Mesothelial cell of epicardium (in vitro differentiated cells): ENCODE data around the gene RIMBP2. TPM values are rescaled to one million over a fixed set of nuclear protein-coding genes. Genes with fewer than 3 reads are reported as not detected.

ENCODE experiments used
- DNase-seq, 2 experiments: peaks; one replicate each; pipeline ENCODE4 v3.0.0; 2021; ENCODE audit warnings: low spot score in 2 of 2; ENCODE audit not compliant: unreplicated experiment in 2 of 2
- H3K27ac Mint-ChIP-seq: 2 replicates; pipeline ENCODE4 v1.8.0; 2021; ENCODE audit warnings: mixed read lengths
- H3K27me3 Mint-ChIP-seq: 2 replicates; pipeline ENCODE4 v1.8.0; 2021; ENCODE audit warnings: low read depth, mixed read lengths
- H3K36me3 Mint-ChIP-seq: 2 replicates; pipeline ENCODE4 v1.8.0; 2021; ENCODE audit warnings: mixed read lengths
- H3K4me1 Mint-ChIP-seq: 2 replicates; pipeline ENCODE4 v1.8.0; 2021; ENCODE audit warnings: mixed read lengths
- H3K4me3 Mint-ChIP-seq: 2 replicates; pipeline ENCODE4 v1.8.0; 2021; ENCODE audit warnings: mild to moderate bottlenecking, moderate library complexity, mixed read lengths
- H3K9me3 Mint-ChIP-seq: 2 replicates; pipeline ENCODE4 v1.8.0; 2021; ENCODE audit warnings: mixed read lengths
- CTCF ChIP-seq: fragments of 200-600 bp; sonication (generic); IDR thresholded peaks from one replicate; pipeline ENCODE4 v1.5.0; 2021; ENCODE audit warnings: antibody characterized with exemption; ENCODE audit not compliant: unreplicated experiment
- total RNA-seq: library from RNA; stranded (reverse); gene quantifications from 3 replicates; pipeline ENCODE4 v1.2.1, GENCODE V29; 2021

Gene RIMBP2
- total RNA-seq, 1 donor from 2014 or later: 8.6 TPM

GRCh38 chr12:130644566-130644965 lies 71.5 kb downstream of the RIMBP2 start:
- TF ChIP-seq CTCF: no peak
- DNase-seq: no peak
- H3K27ac Mint-ChIP-seq: no peak overlapping the region
- H3K4me3 Mint-ChIP-seq: no peak overlapping the region
- H3K27me3 Mint-ChIP-seq: no peaks in the 10 kb centered on the region
- no peaks in the 10 kb centered on the region for H3K36me3 Mint-ChIP-seq
- H3K4me1 Mint-ChIP-seq: peaks cover 8% of the 10 kb centered on the region
- no peaks in the 10 kb centered on the region for H3K9me3 Mint-ChIP-seq

- no peak for DNase-seq
- Mint-ChIP-seq H3K4me3 (no peak overlapping the region), H3K27ac (no peak overlapping the region), H3K36me3 (no peaks in the 10 kb centered on the region), H3K27me3 (no peaks in the 10 kb centered on the region), H3K9me3 (no peaks in the 10 kb centered on the region), H3K4me1 (peaks cover 10% of the 10 kb centered on the region)
- TF ChIP-seq CTCF: no peak
Observed at GRCh38 chr12:130644146-130644545, 72.0 kb downstream of the RIMBP2 start.

- Mint-ChIP-seq H3K27ac (no peak overlapping the region), H3K4me1 (peaks cover 10% of the 10 kb centered on the region)
- DNase-seq: no peak
Observed at GRCh38 chr12:130642856-130643255, 73.2 kb downstream of the RIMBP2 start.

GRCh38 chr12:130641533-130642184 lies 74.4 kb downstream of the RIMBP2 start:
- peaks cover 9% of the 10 kb centered on the region for H3K27me3 Mint-ChIP-seq
- DNase-seq: no peak
- TF ChIP-seq CTCF: no peak
- H3K4me3 Mint-ChIP-seq: no peak overlapping the region
- no peak overlapping the region for H3K27ac Mint-ChIP-seq
- H3K36me3 Mint-ChIP-seq: no peaks in the 10 kb centered on the region
- peaks cover 6% of the 10 kb centered on the region for H3K9me3 Mint-ChIP-seq
- H3K4me1 Mint-ChIP-seq: peaks cover 10% of the 10 kb centered on the region

More at GRCh38 chr12:130642856-130643255, 73.2 kb downstream of the RIMBP2 start:
- Mint-ChIP-seq H3K36me3 (no peaks in the 10 kb centered on the region), H3K27me3 (no peaks in the 10 kb centered on the region), H3K4me3 (no peak overlapping the region), H3K9me3 (peaks cover 6% of the 10 kb centered on the region)
- TF ChIP-seq CTCF: no peak

GRCh38 chr12:130640901-130641300 lies 75.2 kb downstream of the RIMBP2 start:
- H3K9me3 Mint-ChIP-seq: peaks cover 6% of the 10 kb centered on the region
- DNase-seq: no peak
- H3K27ac Mint-ChIP-seq: no peak overlapping the region
- H3K4me1 Mint-ChIP-seq: peaks cover 10% of the 10 kb centered on the region
- H3K27me3 Mint-ChIP-seq: peaks cover 13% of the 10 kb centered on the region
- no peak overlapping the region for H3K4me3 Mint-ChIP-seq
- TF ChIP-seq CTCF: no peak
- H3K36me3 Mint-ChIP-seq: no peaks in the 10 kb centered on the region
